ENCODE measurements around the gene PPP1R13B. TPM values are rescaled to one million over a fixed set of nuclear protein-coding genes. Genes with fewer than 3 reads are reported as not detected.
A peak's percentile ranks its signal among the peaks of the same experiment; 100 is the strongest.

The PPP1R13B gene
- total RNA-seq, 2 experiments from 2014 or later: 8.2 to 18.9 TPM

GRCh38 chr14:103773521-103773920 lies 73.9 kb downstream of the PPP1R13B start:
- ChIA-PET CTCF (ENCODE audit: unreplicated experiment) (no interaction called here), POLR2A (no interaction called here)
- Histone ChIP-seq H3K79me2 (ENCODE audit: insufficient read depth, low read depth, low read length) (no peaks in the 10 kb centered on the region), H2AFZ (ENCODE audit: low read length) (no peak overlapping the region), H3K9me3 (ENCODE audit: low read length) (peaks cover 7% of the 10 kb centered on the region), H3K4me2 (ENCODE audit: low read length) (no peak overlapping the region), H3K4me3 (ENCODE audit: low read depth, low read length, poor library complexity, severe bottlenecking) (no peak overlapping the region), H3K27ac (ENCODE audit: low read depth, low read length, poor library complexity, severe bottlenecking) (no peak overlapping the region), H4K20me1 (ENCODE audit: insufficient read depth, low read length) (no peaks in the 10 kb centered on the region), H3K4me1 (ENCODE audit: insufficient read depth, low read length, poor library complexity, severe bottlenecking) (no peaks in the 10 kb centered on the region), H3K9me2 (ENCODE audit: insufficient read depth, low read length) (no peaks in the 10 kb centered on the region), H3K36me3 (ENCODE audit: insufficient read depth, low read length) (no peaks in the 10 kb centered on the region)
- DNase-seq (ENCODE audit: low spot score): no peak
- intact Hi-C loops (cut with micrococcal nuclease; ENCODE audit: unreplicated experiment): no loop called here
- TF ChIP-seq CTCF (conservative IDR thresholded peaks at IDR 0.05; ENCODE audit: low read length): no peak
- TF ChIP-seq EZH2phosphoT487 (IDR thresholded peaks at IDR 0.05; ENCODE audit: borderline replicate concordance, low read depth, low read length): no peak
- BruUV-seq (replicated peaks): no TSS peak

DNA sequence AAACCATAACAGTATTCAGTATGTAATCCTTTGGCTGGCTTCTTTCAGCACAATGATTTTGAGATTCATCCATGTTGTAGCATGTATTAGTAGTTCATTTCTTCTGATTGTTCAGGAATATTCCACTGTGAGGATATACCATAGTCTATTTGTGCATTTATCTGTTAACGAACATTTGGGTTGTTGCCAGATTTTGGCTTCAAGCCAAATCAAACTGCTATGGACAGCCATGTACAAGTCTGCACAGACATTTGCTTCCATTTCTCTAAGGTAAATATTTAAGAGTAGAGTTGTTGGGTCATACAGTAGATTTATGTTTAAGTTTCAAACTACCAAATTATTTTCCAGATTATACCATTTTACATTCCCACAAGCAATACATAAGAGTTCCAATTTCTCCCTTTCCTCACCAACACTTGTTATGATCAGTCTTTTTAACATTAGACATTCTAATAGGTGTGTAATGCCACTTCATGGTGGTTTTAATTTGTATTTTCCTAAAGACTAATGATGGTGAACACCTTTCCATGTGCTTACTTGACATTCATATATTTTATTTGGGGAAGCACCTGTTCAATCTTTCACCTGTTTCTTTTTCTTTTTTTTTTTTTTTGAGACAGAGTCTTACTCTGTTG lies 75.2 kb downstream of the PPP1R13B start:
- TF ChIP-seq EZH2phosphoT487 (IDR thresholded peaks at IDR 0.05; ENCODE audit: borderline replicate concordance, low read depth, low read length) (no peak), CTCF (conservative IDR thresholded peaks at IDR 0.05; ENCODE audit: low read length) (no peak)
- Histone ChIP-seq H3K9me3 (ENCODE audit: low read length) (peaks cover 7% of the 10 kb centered on the region), H4K20me1 (ENCODE audit: insufficient read depth, low read length) (no peaks in the 10 kb centered on the region), H2AFZ (ENCODE audit: low read length) (no peak overlapping the region), H3K4me1 (ENCODE audit: insufficient read depth, low read length, poor library complexity, severe bottlenecking) (no peaks in the 10 kb centered on the region), H3K27ac (ENCODE audit: low read depth, low read length, poor library complexity, severe bottlenecking) (no peak overlapping the region), H3K4me2 (ENCODE audit: low read length) (no peak overlapping the region), H3K9me2 (ENCODE audit: insufficient read depth, low read length) (no peaks in the 10 kb centered on the region), H3K79me2 (ENCODE audit: insufficient read depth, low read depth, low read length) (no peaks in the 10 kb centered on the region), H3K4me3 (ENCODE audit: low read depth, low read length, poor library complexity, severe bottlenecking) (no peak overlapping the region), H3K36me3 (ENCODE audit: insufficient read depth, low read length) (no peaks in the 10 kb centered on the region)
- ChIA-PET CTCF (ENCODE audit: unreplicated experiment) (no interaction called here), POLR2A (no interaction called here)
- no peak for DNase-seq (ENCODE audit: low spot score)
- intact Hi-C loops (cut with micrococcal nuclease; ENCODE audit: unreplicated experiment): no loop called here
- BruUV-seq (replicated peaks): no TSS peak

DNA sequence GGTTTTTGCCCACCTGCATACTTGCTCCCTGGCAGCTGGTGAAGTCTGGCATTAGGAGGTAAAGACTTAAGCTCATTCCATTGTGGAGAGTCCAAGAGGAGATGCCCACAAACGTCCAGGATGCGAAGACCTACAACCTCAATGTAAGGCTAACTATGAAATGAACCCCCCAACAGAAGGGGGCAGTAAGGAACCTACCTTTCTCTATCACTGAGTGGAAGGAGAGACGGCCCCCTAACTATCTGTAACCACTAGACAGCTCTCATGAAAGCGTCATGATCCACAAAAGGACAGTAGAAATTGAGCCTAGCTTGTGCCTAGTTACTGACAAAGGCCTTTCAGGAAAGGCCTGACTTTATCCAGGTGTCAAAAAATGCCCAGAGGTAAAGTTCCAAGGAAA lies 76.5 kb downstream of the PPP1R13B start:
- no peaks in the 10 kb centered on the region for H3K36me3 ChIP-seq (ENCODE audit: insufficient read depth, low read length)
- H3K4me3 ChIP-seq (ENCODE audit: low read depth, low read length, poor library complexity, severe bottlenecking): no peak overlapping the region
- DNase-seq (ENCODE audit: low spot score): peak; percentile 15
- H3K9me3 ChIP-seq (ENCODE audit: low read length): peaks cover 7% of the 10 kb centered on the region
- H3K4me2 ChIP-seq (ENCODE audit: low read length): no peak overlapping the region
- H4K20me1 ChIP-seq (ENCODE audit: insufficient read depth, low read length): no peaks in the 10 kb centered on the region
- TF ChIP-seq CTCF (conservative IDR thresholded peaks at IDR 0.05; ENCODE audit: low read length) (peak; percentile 65), EZH2phosphoT487 (IDR thresholded peaks at IDR 0.05; ENCODE audit: borderline replicate concordance, low read depth, low read length) (no peak)
- intact Hi-C loops (cut with micrococcal nuclease; ENCODE audit: unreplicated experiment): no loop called here
- BruUV-seq (replicated peaks): no TSS peak
- H3K79me2 ChIP-seq (ENCODE audit: insufficient read depth, low read depth, low read length): no peaks in the 10 kb centered on the region
- no peak overlapping the region for H3K27ac ChIP-seq (ENCODE audit: low read depth, low read length, poor library complexity, severe bottlenecking)
- H3K4me1 ChIP-seq (ENCODE audit: insufficient read depth, low read length, poor library complexity, severe bottlenecking): no peaks in the 10 kb centered on the region
- H3K9me2 ChIP-seq (ENCODE audit: insufficient read depth, low read length): no peaks in the 10 kb centered on the region
- H2AFZ ChIP-seq (ENCODE audit: low read length): no peak overlapping the region
- CTCF ChIA-PET (ENCODE audit: unreplicated experiment): no interaction called here
- POLR2A ChIA-PET: interaction anchor here (0.7 to 0.9 kb wide), 3 partner anchors 11 to 76 kb away, joined by 3 to 4 read pairs (median 3); no protein-coding TSS in a partner anchor
